GM21723 (cell line): ENCODE results near the gene AMBP.

ENCODE experiments used
- ATAC-seq: cut with Tn5 transposase; IDR thresholded peaks from one replicate; pipeline ENCODE4 v1.9.1; 2021; ENCODE audit warnings: mild to moderate bottlenecking, moderate library complexity; ENCODE audit not compliant: unreplicated experiment

The AMBP gene

GRCh38 chr9:114014044-114014443, 64.1 kb downstream of the AMBP start:
- ATAC-seq = no peak

GRCh38 chr9:114012126-114012525, 66.0 kb downstream of the AMBP start:
- no peak for ATAC-seq

GRCh38 chr9:114011313-114011712, 66.8 kb downstream of the AMBP start:
- ATAC-seq = no peak
